ENCODE results near the gene TXNL4A.

TXNL4A gene

GRCh38 chr18:79952456-79952995 is 35.8 kb downstream of the TXNL4A start:
- no peak for DNase-seq (ENCODE audit: low read depth)
- peak overlapping the region; percentile 74 for H3K4me3 ChIP-seq (ENCODE audit: low read depth, low read length)
- TF ChIP-seq CTCF (IDR thresholded peaks at IDR 0.05; ENCODE audit: low read depth, low read length, missing control alignments): no peak

- TF ChIP-seq CTCF (IDR thresholded peaks at IDR 0.05; ENCODE audit: low read depth, low read length, missing control alignments): peak; percentile 3
- H3K4me3 ChIP-seq (ENCODE audit: low read depth, low read length): peak within 1 kb of the TSS; percentile 74
- DNase-seq (ENCODE audit: low read depth): no peak
These were observed 36.6 kb downstream of the TXNL4A start, which contains the start of gene SLC66A2 for GRCh38 chr18:79951545-79952455. SLC66A2 (minus strand) TSS chr18:79951653; CDS start chr18:79950926, 727 bp downstream.

- TF ChIP-seq CTCF (IDR thresholded peaks at IDR 0.05; ENCODE audit: low read depth, low read length, missing control alignments): no peak
- DNase-seq (ENCODE audit: low read depth): no peak
- peak overlapping the region; percentile 73 for H3K4me3 ChIP-seq (ENCODE audit: low read depth, low read length)
These were observed 37.6 kb downstream of the TXNL4A start for GRCh38 chr18:79950515-79951341.

- no peak for TF ChIP-seq CTCF (IDR thresholded peaks at IDR 0.05; ENCODE audit: low read depth, low read length, missing control alignments)
- DNase-seq (ENCODE audit: low read depth): no peak
- peak overlapping the region; percentile 73 for H3K4me3 ChIP-seq (ENCODE audit: low read depth, low read length)
These were observed 38.5 kb downstream of the TXNL4A start for GRCh38 chr18:79949697-79950487.

- TF ChIP-seq CTCF (IDR thresholded peaks at IDR 0.05; ENCODE audit: low read depth, low read length, missing control alignments): no peak
- H3K4me3 ChIP-seq (ENCODE audit: low read depth, low read length): no peak overlapping the region
- no peak for DNase-seq (ENCODE audit: low read depth)
These were observed 39.5 kb downstream of the TXNL4A start for GRCh38 chr18:79948719-79949411.
